CD8-positive, alpha-beta memory T cell (primary cell): ENCODE measurements around the gene C3. TPM values are rescaled to one million over a fixed set of nuclear protein-coding genes. Genes with fewer than 3 reads are reported as not detected.
"Not testable (repeated sequence)": the region's sequence is repeated elsewhere in the genome, so short reads cannot be mapped to it uniquely, and the experiment has no call there.

ENCODE experiments used
- CTCF ChIA-PET: fragments of 350-600 bp; sonication (Branson Sonifier 250); formaldehyde crosslinking; loops from one replicate; lab custom pipeline; 2021; ENCODE audit warnings: antibody characterized with exemption; lab: Charles Lee
- POLR2A ChIA-PET: fragments of 350-600 bp; sonication (Branson Sonifier 250); formaldehyde crosslinking; loops from one replicate; lab custom pipeline; 2021; ENCODE audit warnings: antibody characterized with exemption; lab: Charles Lee
- DNase-seq, 5 donors: peaks; one replicate each; pipeline versions ENCODE4 v3.0.0 to v3.0.0-alpha.2; 2020 to 2022; ENCODE audit warnings: mixed read lengths in 1 of 5
- H3K27ac ChIP-seq: one replicate; pipeline ENCODE4 v1.7.0; 2013; ENCODE audit warnings: low read depth, mild to moderate bottlenecking, low read length, moderate library complexity
- H3K27me3 ChIP-seq: 2 replicates; pipeline ENCODE4 v1.7.0; 2013; ENCODE audit warnings: low read length, mild to moderate bottlenecking; ENCODE audit not compliant: insufficient read depth, poor library complexity, severe bottlenecking
- H3K36me3 ChIP-seq: 2 replicates; pipeline ENCODE4 v1.7.0; 2013; ENCODE audit warnings: mild to moderate bottlenecking, low read length, moderate library complexity; ENCODE audit not compliant: insufficient read depth
- H3K4me1 ChIP-seq: 2 replicates; pipeline ENCODE4 v1.7.0; 2013; ENCODE audit warnings: mild to moderate bottlenecking, low read length, moderate library complexity; ENCODE audit not compliant: insufficient read depth
- H3K4me3 ChIP-seq: 2 replicates; pipeline ENCODE4 v1.7.0; 2013; ENCODE audit warnings: mild to moderate bottlenecking, low read length
- H3K9me3 ChIP-seq: 2 replicates; pipeline ENCODE4 v1.7.0; 2013; ENCODE audit warnings: mild to moderate bottlenecking, low read length
- H3K27ac Mint-ChIP-seq, 8 donors: one replicate each; pipeline ENCODE4 v1.8.0; 2020 to 2021; ENCODE audit warnings: mixed read lengths in 8 of 8, mild to moderate bottlenecking in 6 of 8, inconsistent platforms in 3 of 8, moderate library complexity in 3 of 8
- H3K27me3 Mint-ChIP-seq, 2 donors: one replicate each; pipeline ENCODE4 v1.8.0; 2020 to 2021; ENCODE audit warnings: mixed read lengths in 2 of 2, mild to moderate bottlenecking in 1 of 2, moderate library complexity in 1 of 2
- H3K36me3 Mint-ChIP-seq, 3 donors: one replicate each; pipeline ENCODE4 v1.8.0; 2020 to 2021; ENCODE audit warnings: mixed read lengths in 3 of 3, inconsistent platforms in 1 of 3, mild to moderate bottlenecking in 1 of 3
- H3K4me1 Mint-ChIP-seq, 3 donors: one replicate each; pipeline ENCODE4 v1.8.0; 2020 to 2021; ENCODE audit warnings: mixed read lengths in 3 of 3, inconsistent platforms in 1 of 3, mild to moderate bottlenecking in 1 of 3
- H3K4me3 Mint-ChIP-seq, 7 donors: one replicate each; pipeline ENCODE4 v1.8.0; 2020 to 2021; ENCODE audit warnings: mixed read lengths in 7 of 7, mild to moderate bottlenecking in 6 of 7, moderate library complexity in 4 of 7, inconsistent platforms in 2 of 7
- H3K9me3 Mint-ChIP-seq, 5 donors: one replicate each; pipeline ENCODE4 v1.8.0; 2020 to 2022; ENCODE audit warnings: mixed read lengths in 5 of 5, mild to moderate bottlenecking in 3 of 5, moderate library complexity in 2 of 5, inconsistent platforms in 1 of 5
- polyA plus RNA-seq: library from polyadenylated mRNA; unstranded; fragments of 300-500 nt; fragmentation: Illumina TruSeq; gene quantifications from one replicate; pipeline ENCODE4 v1.2.3, GENCODE V29; 2021
- total RNA-seq, 2 experiments: library from RNA; stranded (reverse); gene quantifications; one replicate each; pipeline ENCODE4 v1.2.3, GENCODE V29; 2021

Gene C3
- total and polyA plus RNA-seq, 3 experiments from 2014 or later = 1.6 to 1.7 TPM; not detected in 1

DNA sequence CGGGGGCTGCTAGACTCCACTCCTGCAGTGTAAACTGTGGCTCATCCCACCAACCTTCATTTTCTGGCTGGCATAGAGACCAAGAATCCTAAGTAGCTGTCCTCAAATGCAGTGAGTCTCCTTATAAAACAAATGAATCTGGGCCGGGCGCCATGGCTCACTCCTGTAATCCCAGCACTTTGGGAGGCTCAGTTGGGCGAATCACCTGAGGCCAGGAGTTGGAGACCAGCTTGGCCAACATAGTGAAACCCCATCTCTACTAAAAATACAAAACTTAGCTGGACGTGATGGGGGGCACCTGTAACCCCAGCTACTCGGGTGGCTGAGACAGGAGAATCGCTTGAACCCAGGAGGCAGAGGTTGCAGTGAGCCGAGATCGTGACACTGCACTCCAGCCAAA, 80.1 kb downstream of the C3 start:
- H3K4me3 Mint-ChIP-seq, H3K27ac ChIP-seq, H3K27me3 ChIP-seq, H3K4me3 ChIP-seq, H3K36me3 ChIP-seq, H3K27me3 Mint-ChIP-seq, POLR2A ChIA-PET, H3K9me3 ChIP-seq, H3K9me3 Mint-ChIP-seq, CTCF ChIA-PET, DNase-seq, H3K36me3 Mint-ChIP-seq: not testable (repeated sequence)
- peaks cover 27% of the 10 kb centered on the region for H3K4me1 ChIP-seq
- Mint-ChIP-seq H3K4me1 (peaks cover 32 to 46% (median 35%) of the 10 kb centered on the region in 3 donors), H3K27ac (peak overlapping the region in 5 of 8 donors; percentile 27 to 71 (median 54))

DNA sequence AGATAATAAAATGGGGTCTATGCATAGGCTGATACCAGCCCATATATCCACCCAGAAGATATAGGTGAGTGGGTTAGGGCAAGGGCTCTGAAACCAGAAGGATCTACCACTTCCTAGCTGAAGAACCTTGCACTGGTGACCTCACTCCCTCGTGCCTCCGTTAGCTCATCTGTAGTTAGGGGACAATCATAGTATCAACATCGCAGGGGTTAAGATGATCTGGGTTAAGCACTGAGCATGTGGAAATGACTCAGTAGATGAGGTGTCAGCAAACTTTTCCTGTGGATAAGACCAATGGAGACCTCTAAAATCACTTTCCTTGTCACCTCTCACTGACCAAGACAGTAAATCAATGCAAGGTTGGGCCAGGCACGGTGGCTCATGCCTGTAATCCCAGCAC, 81.0 kb downstream of the C3 start:
- H3K4me3 ChIP-seq = no peak overlapping the region
- POLR2A ChIA-PET = interaction anchor here (0.6 kb wide), 1 partner anchor 234 kb away, joined by 3 read pairs; no protein-coding TSS in a partner anchor
- H3K27me3 Mint-ChIP-seq = peaks cover 0 to 2% of the 10 kb centered on the region in 2 donors
- CTCF ChIA-PET = interaction anchor here (1.1 to 1.3 kb wide), 3 partner anchors 13 to 224 kb away, joined by 3 to 4 read pairs (median 3); partner anchors contain the start of gene TNFSF14
- no peaks in the 10 kb centered on the region for H3K9me3 Mint-ChIP-seq
- H3K27ac ChIP-seq = no peak overlapping the region
- DNase-seq = no peak
- H3K9me3 ChIP-seq = no peaks in the 10 kb centered on the region
- no peaks in the 10 kb centered on the region for H3K36me3 ChIP-seq
- H3K27me3 ChIP-seq = no peaks in the 10 kb centered on the region
- H3K36me3 Mint-ChIP-seq = no peaks in the 10 kb centered on the region
- peaks cover 27% of the 10 kb centered on the region for H3K4me1 ChIP-seq
- peak overlapping the region in 2 of 7 donors; percentile 15 to 56 for H3K4me3 Mint-ChIP-seq
- peaks cover 32 to 46% (median 35%) of the 10 kb centered on the region in 3 donors for H3K4me1 Mint-ChIP-seq
- peak overlapping the region in 5 of 8 donors; percentile 23 to 92 (median 40) for H3K27ac Mint-ChIP-seq

DNA sequence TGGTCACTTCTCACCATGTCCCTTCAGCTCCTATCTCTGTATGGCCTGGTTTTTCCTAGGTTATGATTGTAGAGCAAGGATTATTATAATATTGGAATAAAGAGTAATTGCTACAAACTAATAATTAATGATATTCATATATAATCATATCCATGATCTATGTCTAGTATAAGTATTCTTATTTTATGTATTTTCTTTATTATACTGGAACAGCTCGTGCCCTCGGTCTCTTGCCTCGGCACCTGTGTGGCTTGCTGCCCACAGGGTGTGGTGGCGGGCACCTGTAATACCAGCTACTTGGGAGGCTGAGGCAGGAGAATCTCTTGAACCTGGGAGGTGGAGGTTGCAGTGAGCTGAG, 87.0 kb downstream of the C3 start:
- DNase-seq, H3K9me3 Mint-ChIP-seq, H3K4me3 Mint-ChIP-seq, H3K27ac Mint-ChIP-seq, H3K36me3 Mint-ChIP-seq, H3K27me3 Mint-ChIP-seq, H3K36me3 ChIP-seq, H3K9me3 ChIP-seq, H3K4me1 ChIP-seq, H3K27me3 ChIP-seq, H3K27ac ChIP-seq, POLR2A ChIA-PET, H3K4me3 ChIP-seq: not testable (repeated sequence)
- peaks cover 16 to 18% (median 17%) of the 10 kb centered on the region in 3 donors for H3K4me1 Mint-ChIP-seq
- CTCF ChIA-PET = interaction anchor here (0.7 to 4.8 kb wide), 11 partner anchors 9 to 233 kb away, joined by 3 to 42 read pairs (median 3); partner anchors contain the start of gene DENND1C

DNA sequence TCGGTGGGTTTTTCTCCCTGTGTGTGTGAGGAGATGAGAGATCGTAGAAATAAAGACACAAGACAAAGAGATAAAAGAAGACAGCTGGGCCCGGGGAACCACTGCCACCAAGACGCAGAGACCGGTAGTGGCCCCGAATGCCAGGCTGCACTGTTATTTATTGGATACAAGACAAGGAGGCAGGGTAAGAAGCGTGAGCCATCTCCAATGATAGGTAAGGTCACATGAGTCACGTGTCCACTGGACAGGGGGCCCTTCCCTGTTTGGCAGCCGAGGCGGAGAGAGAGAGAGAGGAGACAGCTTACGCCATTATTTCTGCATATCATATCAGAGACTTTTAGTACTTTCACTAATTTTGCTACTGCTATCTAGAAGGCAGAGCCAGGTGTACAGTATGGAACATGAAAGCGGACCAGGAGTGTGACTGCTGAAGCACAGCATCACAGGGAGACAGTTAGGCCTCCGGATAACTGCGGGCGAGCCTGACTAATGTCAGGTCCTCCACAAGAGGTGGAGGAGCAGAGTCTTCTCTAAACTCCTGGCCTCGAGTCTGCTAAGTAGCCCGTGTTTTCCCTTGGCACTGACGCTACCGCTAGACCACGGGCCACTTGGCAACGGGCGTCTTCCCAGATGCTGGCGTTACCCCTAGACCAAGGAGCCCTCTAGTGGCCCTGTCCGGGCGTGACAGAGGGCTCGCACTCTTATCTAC, 87.5 kb downstream of the C3 start:
- H3K36me3 ChIP-seq, H3K27me3 Mint-ChIP-seq, H3K36me3 Mint-ChIP-seq, H3K4me1 ChIP-seq, H3K27ac ChIP-seq, H3K27me3 ChIP-seq, H3K9me3 ChIP-seq, H3K9me3 Mint-ChIP-seq, H3K4me3 ChIP-seq: not testable (repeated sequence)
- peak in 3 of 5 donors; percentile 5 to 21 (median 9) for DNase-seq
- peak overlapping the region in 1 of 7 donors; percentile 23 for H3K4me3 Mint-ChIP-seq
- ChIA-PET CTCF (interaction anchor here (0.8 to 4.8 kb wide), 12 partner anchors 9 to 234 kb away, joined by 3 to 42 read pairs (median 4); partner anchors contain the start of gene DENND1C), POLR2A (interaction anchor here (1.4 kb wide), 1 partner anchor 230 kb away, joined by 6 read pairs; no protein-coding TSS in a partner anchor)
- peaks cover 14 to 17% (median 15%) of the 10 kb centered on the region in 3 donors for H3K4me1 Mint-ChIP-seq
- peak overlapping the region in 4 of 8 donors; percentile 24 to 70 (median 39) for H3K27ac Mint-ChIP-seq

DNA sequence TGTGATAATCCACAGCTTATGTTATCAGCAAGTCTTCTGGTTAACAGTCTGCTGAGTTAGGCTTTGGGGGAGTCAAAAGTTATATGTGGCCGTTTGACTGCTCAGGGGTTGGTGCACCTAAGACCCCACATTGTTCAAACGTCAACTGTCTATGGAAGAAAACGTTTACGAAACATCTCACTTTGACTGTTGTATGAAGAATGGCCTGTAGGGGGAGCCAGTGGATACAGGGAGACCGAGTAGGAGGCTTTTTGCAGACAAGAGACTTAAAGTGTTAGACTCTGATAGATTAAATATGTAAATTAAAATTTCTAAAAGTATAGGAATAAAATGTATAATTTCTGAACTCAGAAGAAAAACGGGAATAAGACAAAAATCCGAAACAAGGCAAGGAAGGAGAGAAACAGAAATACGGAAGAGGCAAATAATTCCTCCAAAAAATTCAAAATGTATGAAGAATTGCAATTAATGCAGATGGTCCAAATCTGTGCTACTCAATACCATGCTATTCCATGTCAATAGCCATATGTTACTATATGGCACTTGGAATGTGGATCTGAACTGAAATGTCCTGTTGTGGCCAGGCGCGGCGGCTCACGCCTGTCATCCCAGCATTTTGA, 88.3 kb downstream of the C3 start:
- Histone ChIP-seq H3K36me3 (no peaks in the 10 kb centered on the region), H3K4me3 (no peak overlapping the region), H3K4me1 (no peaks in the 10 kb centered on the region), H3K9me3 (no peaks in the 10 kb centered on the region), H3K27ac (no peak overlapping the region), H3K27me3 (no peaks in the 10 kb centered on the region)
- peak overlapping the region in 4 of 8 donors; percentile 47 to 76 (median 71) for H3K27ac Mint-ChIP-seq
- DNase-seq = peak; percentile 71 to 85 (median 77)
- ChIA-PET CTCF (interaction anchor here (0.7 to 4.8 kb wide), 15 partner anchors 9 to 230 kb away, joined by 3 to 42 read pairs (median 6); partner anchors contain the start of gene SLC25A23), POLR2A (interaction anchor here (1.4 kb wide), 1 partner anchor 231 kb away, joined by 6 read pairs; no protein-coding TSS in a partner anchor)
- H3K27me3 Mint-ChIP-seq = peaks cover 4 to 5% of the 10 kb centered on the region in 2 donors
- no peaks in the 10 kb centered on the region for H3K36me3 Mint-ChIP-seq
- H3K4me3 Mint-ChIP-seq = peak overlapping the region in 1 of 7 donors; percentile 3
- H3K4me1 Mint-ChIP-seq = peaks cover 14 to 17% (median 15%) of the 10 kb centered on the region in 3 donors
- no peaks in the 10 kb centered on the region for H3K9me3 Mint-ChIP-seq

Other genes starting within 250 kb of the C3 start
- gene DENND1C, start 238.9 kb downstream of the C3 start, total RNA-seq = 10 to 100 TPM; 51.9 to 55.1 TPM
- gene DENND1C, start 238.9 kb downstream of the C3 start, polyA plus RNA-seq = 93.2 TPM
- 1 to 10 TPM; 7.1 to 8.9 TPM for gene TUBB4A, start 218.3 kb downstream of the C3 start, total RNA-seq
- 5.9 TPM for gene TUBB4A, start 218.3 kb downstream of the C3 start, polyA plus RNA-seq
- gene TNFSF9, start 189.6 kb downstream of the C3 start, total RNA-seq = 10 to 100 TPM; 11.3 to 12.1 TPM
- gene TNFSF9, start 189.6 kb downstream of the C3 start, polyA plus RNA-seq = 4.5 TPM
- gene CD70, start 129.5 kb downstream of the C3 start, total RNA-seq = 10 to 100 TPM; 63.1 to 70.0 TPM
- gene CD70, start 129.5 kb downstream of the C3 start, polyA plus RNA-seq = 4.0 TPM
- 100 to 1,000 TPM; 111 to 116 TPM for gene TNFSF14, start 50.5 kb downstream of the C3 start, total RNA-seq
- 30.7 TPM for gene TNFSF14, start 50.5 kb downstream of the C3 start, polyA plus RNA-seq
- 10 to 100 TPM; 72.0 to 74.0 TPM for gene GPR108, start 16.9 kb upstream of the C3 start, total RNA-seq
- gene GPR108, start 16.9 kb upstream of the C3 start, polyA plus RNA-seq = 108 TPM
- 10 to 100 TPM; 44.6 to 47.8 TPM for gene TRIP10, start 19.0 kb upstream of the C3 start, total RNA-seq
- gene TRIP10, start 19.0 kb upstream of the C3 start, polyA plus RNA-seq = 2.0 TPM
- gene SH2D3A, start 46.8 kb upstream of the C3 start, total RNA-seq = 10 to 100 TPM; 21.3 TPM
- gene SH2D3A, start 46.8 kb upstream of the C3 start, polyA plus RNA-seq = 40.6 TPM
- gene VAV1, start 52.1 kb upstream of the C3 start, total RNA-seq = 10 to 100 TPM; 51.9 to 52.9 TPM
- gene VAV1, start 52.1 kb upstream of the C3 start, polyA plus RNA-seq = 28.4 TPM
- under 1 TPM; 0.53 to 0.59 TPM for gene ADGRE1, start 166.9 kb upstream of the C3 start, total RNA-seq
- 0.36 TPM for gene ADGRE1, start 166.9 kb upstream of the C3 start, polyA plus RNA-seq